ENCODE measurements around the gene RESF1. TPM values are rescaled to one million over a fixed set of nuclear protein-coding genes. Genes with fewer than 3 reads are reported as not detected.

The RESF1 gene
- total RNA-seq, 4 donors from 2014 or later: 16.0 to 31.7 (median 17.7) TPM

DNA sequence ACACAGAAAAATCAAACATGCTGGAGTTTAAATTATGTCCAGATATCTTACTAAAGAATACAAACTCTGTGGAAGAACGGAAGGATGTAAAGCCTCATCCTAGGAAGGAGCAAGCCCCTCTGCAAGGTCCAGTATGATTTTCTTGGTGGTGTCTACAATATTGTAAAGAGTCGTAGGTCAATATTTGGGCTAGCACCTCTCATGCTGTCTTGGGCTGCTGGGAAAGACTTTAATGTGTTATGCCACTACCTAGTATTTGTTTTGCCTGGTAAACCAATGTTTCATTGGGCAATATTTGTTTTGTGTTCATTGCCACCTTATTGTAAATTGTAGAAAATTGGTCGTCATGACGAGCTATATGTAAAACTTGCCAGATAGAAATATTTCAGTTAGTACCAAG is 26.6 kb downstream of the RESF1 start:
- no peak for ATAC-seq
- intact Hi-C loops (cut with DNase I; ENCODE audit: low total_unique reads): no loop called here
- Histone ChIP-seq H3K4me1 (no peaks in the 10 kb centered on the region), H3K27ac (no peak overlapping the region), H3K9me3 (no peaks in the 10 kb centered on the region), H3K36me3 (peaks cover 0 to 23% of the 10 kb centered on the region in 2 donors), H3K4me3 (no peak overlapping the region), H3K27me3 (no peaks in the 10 kb centered on the region)
- DNase-seq: no peak
- no peak for TF ChIP-seq CTCF (IDR thresholded peaks at IDR 0.05 in 4 of 5, conservative IDR thresholded peaks at IDR 0.05 in 1 of 5)
- TF ChIP-seq POLR2A (IDR thresholded peaks at IDR 0.05): no peak
- in situ Hi-C loops (cut with MboI; ENCODE audit: low sequenced_read_pairs in 4 of 4): no loop called here

- no peak for ATAC-seq
- H3K27me3 ChIP-seq: no peaks in the 10 kb centered on the region
- H3K4me3 ChIP-seq: no peak overlapping the region
- intact Hi-C loops (cut with DNase I; ENCODE audit: low total_unique reads): no loop called here
- in situ Hi-C loops (cut with MboI; ENCODE audit: low sequenced_read_pairs in 4 of 4): no loop called here
- no peaks in the 10 kb centered on the region for H3K4me1 ChIP-seq
- no peaks in the 10 kb centered on the region for H3K9me3 ChIP-seq
- peaks cover 0 to 7% of the 10 kb centered on the region in 2 donors for H3K36me3 ChIP-seq
- no peak overlapping the region for H3K27ac ChIP-seq
- no peak for DNase-seq
- TF ChIP-seq CTCF (IDR thresholded peaks at IDR 0.05 in 4 of 5, conservative IDR thresholded peaks at IDR 0.05 in 1 of 5) (no peak), POLR2A (IDR thresholded peaks at IDR 0.05) (no peak)
Measured at GRCh38 chr12:31989571-31990362, 30.6 kb downstream of the RESF1 start.

DNA sequence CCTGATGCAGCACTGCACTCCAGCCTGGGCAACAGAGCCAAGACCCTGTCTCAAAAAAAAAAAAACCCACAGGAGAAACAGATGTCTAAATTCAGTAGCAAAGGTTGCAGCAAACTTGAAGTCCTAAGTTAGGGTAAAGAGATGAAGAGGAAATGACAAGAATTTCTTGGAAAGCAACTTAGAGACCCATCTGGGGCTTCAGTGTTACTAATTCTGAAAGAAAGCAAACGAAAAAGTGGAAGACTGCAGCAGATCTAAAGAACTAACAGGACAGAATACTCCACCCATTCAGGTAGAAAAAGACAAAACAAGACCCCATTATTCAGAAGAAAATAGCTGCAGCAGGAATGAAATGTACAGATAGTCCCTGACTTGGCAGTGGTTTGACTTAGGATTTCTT is 31.9 kb downstream of the RESF1 start:
- Histone ChIP-seq H3K27me3 (no peaks in the 10 kb centered on the region), H3K27ac (no peak overlapping the region), H3K4me3 (no peak overlapping the region), H3K9me3 (no peaks in the 10 kb centered on the region), H3K4me1 (no peaks in the 10 kb centered on the region), H3K36me3 (peaks cover 0 to 10% of the 10 kb centered on the region in 2 donors)
- TF ChIP-seq CTCF (IDR thresholded peaks at IDR 0.05 in 4 of 5, conservative IDR thresholded peaks at IDR 0.05 in 1 of 5) (no peak), POLR2A (IDR thresholded peaks at IDR 0.05) (no peak)
- in situ Hi-C loops (cut with MboI; ENCODE audit: low sequenced_read_pairs in 4 of 4) (no loop called here), intact Hi-C loops (cut with DNase I; ENCODE audit: low total_unique reads) (no loop called here)
- ATAC-seq (no peak), DNase-seq (no peak)

GRCh38 chr12:31991815-31992214 is 32.6 kb downstream of the RESF1 start:
- ATAC-seq (no peak), DNase-seq (no peak)
- Histone ChIP-seq H3K4me1 (no peaks in the 10 kb centered on the region), H3K9me3 (no peaks in the 10 kb centered on the region), H3K36me3 (peaks cover under 1 to 16% of the 10 kb centered on the region in 2 donors), H3K27me3 (no peaks in the 10 kb centered on the region), H3K27ac (no peak overlapping the region), H3K4me3 (no peak overlapping the region)
- intact Hi-C loops (cut with DNase I; ENCODE audit: low total_unique reads) (no loop called here), in situ Hi-C loops (cut with MboI; ENCODE audit: low sequenced_read_pairs in 4 of 4) (no loop called here)
- TF ChIP-seq POLR2A (IDR thresholded peaks at IDR 0.05) (no peak), CTCF (IDR thresholded peaks at IDR 0.05 in 4 of 5, conservative IDR thresholded peaks at IDR 0.05 in 1 of 5) (no peak)
